ENCODE data around the gene ARSG. TPM values are rescaled to one million over a fixed set of nuclear protein-coding genes. Genes with fewer than 3 reads are reported as not detected.

Gene ARSG
- total and polyA plus RNA-seq, 2 experiments from 2014 or later, result 1.7 to 5.1 TPM

GRCh38 chr17:68468334-68468733 lies 177.0 kb downstream of the ARSG start:
- ATAC-seq, result no peak
- Mint-ChIP-seq H3K27ac (no peak overlapping the region), H3K4me3 (no peak overlapping the region), H3K4me1 (peaks cover 9% of the 10 kb centered on the region; the same call in 2 of the 3 replicates), H3K9me3 (no peaks in the 10 kb centered on the region; the same call in 2 of the 3 replicates), H3K27me3 (ENCODE audit: insufficient read depth, low read depth, poor library complexity) (peaks cover under 1% of the 10 kb centered on the region), H3K36me3 (ENCODE audit: low read depth) (no peaks in the 10 kb centered on the region)
- H3F3A ChIP-seq (replicated peaks; ENCODE audit: low read depth), result no peaks in the 10 kb centered on the region
- no peak overlapping the region for H3K4me2 ChIP-seq
- no peak for TF ChIP-seq ETS1 (IDR thresholded peaks at IDR 0.05)
- TF ChIP-seq STAT1 (IDR thresholded peaks at IDR 0.05; ENCODE audit: unreplicated experiment), result no peak
- TF ChIP-seq NANOG (IDR thresholded peaks at IDR 0.05; ENCODE audit: borderline replicate concordance), result no peak
- TF ChIP-seq ZNF114 (CRISPR knock-in tag; IDR thresholded peaks at IDR 0.05), result no peak
- no peak for TF ChIP-seq ZNF462 (CRISPR knock-in tag; IDR thresholded peaks at IDR 0.05)
- TF ChIP-seq ZNF331 (CRISPR knock-in tag; IDR thresholded peaks at IDR 0.05; ENCODE audit: low read depth), result no peak
- no peak for TF ChIP-seq EZH2phosphoT487 (IDR thresholded peaks at IDR 0.05; ENCODE audit: unreplicated experiment)
- no peak for TF ChIP-seq JUNB (IDR thresholded peaks at IDR 0.05; ENCODE audit: unreplicated experiment)
- TF ChIP-seq POLR2AphosphoS5 (IDR thresholded peaks at IDR 0.05; ENCODE audit: low read depth), result no peak
- H3K9me2 ChIP-seq (ENCODE audit: insufficient read depth), result no peaks in the 10 kb centered on the region
- H3K4me3 ChIP-seq, result no peak overlapping the region
- H2AFZ ChIP-seq, result no peak overlapping the region
- no peak for DNase-seq (ENCODE audit: low spot score)
- H3K27ac ChIP-seq (ENCODE audit: low read depth), result no peak overlapping the region
- no peaks in the 10 kb centered on the region for H4K20me1 ChIP-seq (replicated peaks; ENCODE audit: insufficient read depth)
- H3K36me3 ChIP-seq (ENCODE audit: insufficient read depth), result no peaks in the 10 kb centered on the region
- H3K4me1 ChIP-seq (ENCODE audit: insufficient read depth), result no peaks in the 10 kb centered on the region
- no peaks in the 10 kb centered on the region for H3K27me3 ChIP-seq (ENCODE audit: insufficient read depth)
- no peaks in the 10 kb centered on the region for H3K79me2 ChIP-seq (replicated peaks; ENCODE audit: insufficient read depth)
